Mucosa of stomach (tissue), 1 donor: ENCODE measurements around the gene GPR143.

Experiments used
- H3K27me3 ChIP-seq: one replicate; pipeline ENCODE4 v1.7.0; 2013; ENCODE audit warnings: mild to moderate bottlenecking, low read length; ENCODE audit not compliant: control insufficient read depth, insufficient read depth
- H3K36me3 ChIP-seq: one replicate; pipeline ENCODE4 v1.7.0; 2013; ENCODE audit warnings: low read length; ENCODE audit not compliant: control insufficient read depth, insufficient read depth
- H3K4me1 ChIP-seq: one replicate; pipeline ENCODE4 v1.7.0; 2013; ENCODE audit warnings: mild to moderate bottlenecking, low read length; ENCODE audit not compliant: control insufficient read depth, insufficient read depth
- H3K4me3 ChIP-seq: one replicate; pipeline ENCODE4 v1.7.0; 2013; ENCODE audit warnings: low read length
- H3K9ac ChIP-seq: one replicate; pipeline ENCODE4 v1.7.0; 2013; ENCODE audit warnings: mild to moderate bottlenecking, low read length, moderate library complexity
- H3K9me3 ChIP-seq: one replicate; pipeline ENCODE4 v1.7.0; 2013; ENCODE audit warnings: mild to moderate bottlenecking, low read length, moderate library complexity; ENCODE audit not compliant: control insufficient read depth
- donor health status: Pancreatic carcinoma.

The GPR143 gene

GRCh38 chrX:9700555-9700954, 65.1 kb downstream of the GPR143 start:
- H3K36me3 ChIP-seq, result no peaks in the 10 kb centered on the region
- H3K9ac ChIP-seq, result no peak overlapping the region
- no peak overlapping the region for H3K4me3 ChIP-seq
- H3K4me1 ChIP-seq, result no peaks in the 10 kb centered on the region
- H3K9me3 ChIP-seq, result no peaks in the 10 kb centered on the region
- H3K27me3 ChIP-seq, result no peaks in the 10 kb centered on the region

- H3K4me3 ChIP-seq, result no peak overlapping the region
- H3K27me3 ChIP-seq, result no peaks in the 10 kb centered on the region
- no peaks in the 10 kb centered on the region for H3K9me3 ChIP-seq
- no peak overlapping the region for H3K9ac ChIP-seq
- H3K36me3 ChIP-seq, result no peaks in the 10 kb centered on the region
- H3K4me1 ChIP-seq, result no peaks in the 10 kb centered on the region
These were observed 67.1 kb downstream of the GPR143 start for GRCh38 chrX:9698576-9698975.

GRCh38 chrX:9693307-9694001, 72.2 kb downstream of the GPR143 start:
- H3K9ac ChIP-seq, result no peak overlapping the region
- H3K36me3 ChIP-seq, result no peaks in the 10 kb centered on the region
- no peaks in the 10 kb centered on the region for H3K9me3 ChIP-seq
- H3K4me3 ChIP-seq, result no peak overlapping the region
- H3K27me3 ChIP-seq, result no peaks in the 10 kb centered on the region
- no peaks in the 10 kb centered on the region for H3K4me1 ChIP-seq

GRCh38 chrX:9690046-9690445, 75.6 kb downstream of the GPR143 start:
- H3K27me3 ChIP-seq, result no peaks in the 10 kb centered on the region
- no peaks in the 10 kb centered on the region for H3K36me3 ChIP-seq
- no peaks in the 10 kb centered on the region for H3K4me1 ChIP-seq
- H3K9ac ChIP-seq, result no peak overlapping the region
- H3K4me3 ChIP-seq, result no peak overlapping the region
- no peaks in the 10 kb centered on the region for H3K9me3 ChIP-seq

- Histone ChIP-seq H3K9me3 (no peaks in the 10 kb centered on the region), H3K9ac (no peak overlapping the region), H3K4me1 (no peaks in the 10 kb centered on the region), H3K36me3 (no peaks in the 10 kb centered on the region), H3K4me3 (no peak overlapping the region), H3K27me3 (no peaks in the 10 kb centered on the region)
These were observed 76.8 kb downstream of the GPR143 start for GRCh38 chrX:9688833-9689232.

GRCh38 chrX:9687899-9688298, 77.7 kb downstream of the GPR143 start:
- H3K27me3 ChIP-seq, result no peaks in the 10 kb centered on the region
- H3K4me3 ChIP-seq, result no peak overlapping the region

GRCh38 chrX:9683350-9683749, 82.3 kb downstream of the GPR143 start:
- H3K4me3 ChIP-seq, result no peak overlapping the region
- H3K9ac ChIP-seq, result no peak overlapping the region
- no peaks in the 10 kb centered on the region for H3K9me3 ChIP-seq
- peaks cover 3% of the 10 kb centered on the region for H3K4me1 ChIP-seq
- H3K27me3 ChIP-seq, result no peaks in the 10 kb centered on the region
- no peaks in the 10 kb centered on the region for H3K36me3 ChIP-seq

More at GRCh38 chrX:9687899-9688298, 77.7 kb downstream of the GPR143 start:
- no peak overlapping the region for H3K9ac ChIP-seq
- no peaks in the 10 kb centered on the region for H3K36me3 ChIP-seq
- no peaks in the 10 kb centered on the region for H3K4me1 ChIP-seq
- no peaks in the 10 kb centered on the region for H3K9me3 ChIP-seq

- Histone ChIP-seq H3K9me3 (no peaks in the 10 kb centered on the region), H3K36me3 (no peaks in the 10 kb centered on the region), H3K4me3 (no peak overlapping the region), H3K9ac (no peak overlapping the region), H3K27me3 (no peaks in the 10 kb centered on the region), H3K4me1 (peaks cover 7% of the 10 kb centered on the region)
These were observed 82.8 kb downstream of the GPR143 start for GRCh38 chrX:9682861-9683260.

GRCh38 chrX:9682456-9682855, 83.2 kb downstream of the GPR143 start:
- H3K4me3 ChIP-seq, result no peak overlapping the region
- no peak overlapping the region for H3K9ac ChIP-seq
- H3K9me3 ChIP-seq, result no peaks in the 10 kb centered on the region
- no peaks in the 10 kb centered on the region for H3K27me3 ChIP-seq
- H3K4me1 ChIP-seq, result peaks cover 11% of the 10 kb centered on the region
- no peaks in the 10 kb centered on the region for H3K36me3 ChIP-seq

GRCh38 chrX:9681422-9681821, 84.2 kb downstream of the GPR143 start:
- no peaks in the 10 kb centered on the region for H3K36me3 ChIP-seq
- peaks cover 13% of the 10 kb centered on the region for H3K4me1 ChIP-seq
- H3K9me3 ChIP-seq, result no peaks in the 10 kb centered on the region
- H3K4me3 ChIP-seq, result no peak overlapping the region
- no peaks in the 10 kb centered on the region for H3K27me3 ChIP-seq
- no peak overlapping the region for H3K9ac ChIP-seq

- H3K4me3 ChIP-seq, result no peak overlapping the region
- H3K9ac ChIP-seq, result no peak overlapping the region
- no peaks in the 10 kb centered on the region for H3K36me3 ChIP-seq
- H3K27me3 ChIP-seq, result no peaks in the 10 kb centered on the region
- H3K4me1 ChIP-seq, result peaks cover 13% of the 10 kb centered on the region
- H3K9me3 ChIP-seq, result no peaks in the 10 kb centered on the region
These were observed 84.6 kb downstream of the GPR143 start for GRCh38 chrX:9681011-9681410.

GRCh38 chrX:9678215-9678965, 87.3 kb downstream of the GPR143 start:
- no peak overlapping the region for H3K4me3 ChIP-seq

More at GRCh38 chrX:9678215-9678965, 87.3 kb downstream of the GPR143 start:
- Histone ChIP-seq H3K36me3 (no peaks in the 10 kb centered on the region), H3K27me3 (no peaks in the 10 kb centered on the region), H3K9me3 (no peaks in the 10 kb centered on the region), H3K9ac (no peak overlapping the region), H3K4me1 (peaks cover 13% of the 10 kb centered on the region)
